GM12875 (cell line): ENCODE results near the gene PDIA4.

ENCODE experiments used
- H3K4me3 ChIP-seq: one replicate; pipeline ENCODE4 v1.5.1; 2011; ENCODE audit warnings: low read depth, low read length, control low read depth
- TF ChIP-seq, protein P1 (sequence below): IDR thresholded peaks from 2 replicates; pipeline ENCODE4 v1.5.1; 2011; ENCODE audit warnings: low read depth, mild to moderate bottlenecking, control low read depth, inconsistent platforms, low read length, moderate library complexity, borderline replicate concordance; ENCODE audit not compliant: insufficient read depth

Gene PDIA4

DNA sequence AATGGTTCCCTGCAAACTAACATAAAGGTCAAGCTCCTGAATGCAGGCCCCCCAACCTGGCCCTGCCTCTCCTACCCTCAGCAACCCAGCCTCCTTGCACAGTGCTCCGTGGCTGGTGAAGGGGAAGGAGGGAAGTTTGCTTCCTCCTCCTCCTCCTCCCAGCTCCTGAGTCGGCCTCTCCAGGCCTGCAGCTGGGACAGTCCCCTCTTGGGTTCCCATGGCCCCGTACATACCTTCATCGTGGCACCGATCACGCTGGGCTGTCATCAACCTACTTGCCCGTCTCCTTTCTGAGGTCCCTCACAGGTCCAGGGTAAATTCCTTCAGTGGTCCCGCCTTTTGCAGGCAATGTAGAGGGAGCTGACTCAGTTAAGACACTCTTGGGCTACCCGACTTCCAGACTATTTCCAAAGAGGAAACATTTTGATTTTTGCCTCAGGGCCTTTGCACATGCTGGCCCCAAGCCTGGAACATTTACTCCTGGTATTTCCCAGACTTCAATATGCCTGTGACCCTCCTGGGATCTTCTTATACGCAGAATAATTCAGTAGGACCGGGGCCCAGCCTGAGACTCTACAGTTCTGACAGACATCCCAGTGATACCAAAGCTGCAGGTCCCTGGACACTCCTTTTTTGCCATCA is 26.8 kb downstream of the PDIA4 start:
- H3K4me3 ChIP-seq: no peak overlapping the region
- TF ChIP-seq, protein P1, sequence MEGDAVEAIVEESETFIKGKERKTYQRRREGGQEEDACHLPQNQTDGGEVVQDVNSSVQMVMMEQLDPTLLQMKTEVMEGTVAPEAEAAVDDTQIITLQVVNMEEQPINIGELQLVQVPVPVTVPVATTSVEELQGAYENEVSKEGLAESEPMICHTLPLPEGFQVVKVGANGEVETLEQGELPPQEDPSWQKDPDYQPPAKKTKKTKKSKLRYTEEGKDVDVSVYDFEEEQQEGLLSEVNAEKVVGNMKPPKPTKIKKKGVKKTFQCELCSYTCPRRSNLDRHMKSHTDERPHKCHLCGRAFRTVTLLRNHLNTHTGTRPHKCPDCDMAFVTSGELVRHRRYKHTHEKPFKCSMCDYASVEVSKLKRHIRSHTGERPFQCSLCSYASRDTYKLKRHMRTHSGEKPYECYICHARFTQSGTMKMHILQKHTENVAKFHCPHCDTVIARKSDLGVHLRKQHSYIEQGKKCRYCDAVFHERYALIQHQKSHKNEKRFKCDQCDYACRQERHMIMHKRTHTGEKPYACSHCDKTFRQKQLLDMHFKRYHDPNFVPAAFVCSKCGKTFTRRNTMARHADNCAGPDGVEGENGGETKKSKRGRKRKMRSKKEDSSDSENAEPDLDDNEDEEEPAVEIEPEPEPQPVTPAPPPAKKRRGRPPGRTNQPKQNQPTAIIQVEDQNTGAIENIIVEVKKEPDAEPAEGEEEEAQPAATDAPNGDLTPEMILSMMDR: no peak

DNA sequence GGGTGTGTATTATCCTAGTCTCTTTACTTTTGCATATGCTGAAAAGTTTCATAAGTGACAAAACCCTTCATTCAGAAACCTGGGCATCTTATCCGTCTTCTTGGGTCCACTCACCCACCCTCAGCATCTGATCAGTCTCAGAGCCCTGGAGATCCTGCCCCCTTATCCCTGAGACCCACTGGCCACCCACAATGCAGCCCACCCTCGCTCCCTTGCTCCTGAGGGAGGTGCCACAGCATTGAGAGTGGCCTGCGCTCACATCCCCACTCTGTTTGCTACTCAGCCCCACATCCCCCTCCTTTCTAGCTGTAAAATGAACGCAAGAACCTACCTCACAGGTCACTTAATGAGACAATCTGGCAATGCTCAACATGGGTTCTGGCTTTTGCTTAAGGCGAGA is 27.3 kb downstream of the PDIA4 start:
- no peak overlapping the region for H3K4me3 ChIP-seq
- TF ChIP-seq, protein P1: no peak

DNA sequence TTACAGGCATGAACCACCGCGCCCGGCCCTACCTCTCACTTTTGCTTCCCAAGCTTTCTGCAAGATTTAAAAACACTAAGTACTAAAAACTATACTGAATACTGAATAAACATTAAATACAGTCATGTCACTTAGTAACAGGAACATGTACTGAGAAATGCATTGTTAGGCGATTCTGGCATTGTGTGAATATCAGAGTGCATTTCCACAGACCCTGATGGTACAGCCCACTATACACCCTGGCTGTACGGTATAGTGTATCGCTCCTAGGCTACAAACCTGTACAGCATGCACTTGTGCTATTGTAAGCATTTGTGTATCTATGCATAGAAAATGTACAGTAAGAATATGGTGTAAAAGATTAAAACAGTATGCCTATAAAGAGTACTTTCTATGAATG is 29.1 kb downstream of the PDIA4 start:
- TF ChIP-seq, protein P1: no peak
- no peak overlapping the region for H3K4me3 ChIP-seq

DNA sequence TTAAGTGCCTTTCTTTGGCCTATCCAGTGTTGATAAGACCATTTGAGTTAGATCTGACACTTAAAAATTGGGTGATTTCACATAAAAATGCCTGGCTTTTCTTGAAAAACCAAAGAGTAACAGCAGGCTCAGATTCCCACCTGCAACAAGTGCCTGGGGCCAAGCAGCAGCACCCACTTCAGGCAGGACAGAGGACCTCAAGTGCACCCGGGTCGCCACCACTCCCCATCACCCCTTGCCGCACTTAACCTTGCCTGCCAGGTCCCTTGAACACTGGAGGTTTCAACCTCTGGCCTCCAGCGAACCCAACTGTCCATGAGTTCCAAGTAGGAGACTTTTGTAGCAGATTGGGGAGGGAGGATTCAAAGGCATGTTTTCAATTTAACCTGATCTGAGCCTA is 30.8 kb downstream of the PDIA4 start:
- no peak overlapping the region for H3K4me3 ChIP-seq
- TF ChIP-seq, protein P1: no peak

DNA sequence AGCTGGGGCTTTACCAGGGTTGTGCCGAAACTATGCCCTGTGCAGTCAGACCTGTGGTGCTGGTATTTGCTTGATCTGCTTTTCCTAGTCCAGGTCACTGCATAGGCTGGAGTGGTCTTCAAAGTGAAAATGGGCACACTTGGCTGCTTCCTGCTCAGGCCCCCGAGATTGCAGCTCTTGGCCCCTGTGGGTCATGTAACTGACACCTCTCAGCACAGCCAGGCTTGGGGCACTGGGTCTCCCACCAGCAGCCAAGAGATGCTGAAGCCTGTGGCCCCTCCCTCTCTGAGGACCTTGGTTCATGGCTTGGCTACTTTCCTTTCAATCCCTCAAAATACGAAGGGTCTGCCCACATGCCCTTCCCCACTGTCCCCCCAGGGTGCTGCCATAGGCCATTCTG is 33.7 kb downstream of the PDIA4 start:
- TF ChIP-seq, protein P1: no peak
- no peak overlapping the region for H3K4me3 ChIP-seq

DNA sequence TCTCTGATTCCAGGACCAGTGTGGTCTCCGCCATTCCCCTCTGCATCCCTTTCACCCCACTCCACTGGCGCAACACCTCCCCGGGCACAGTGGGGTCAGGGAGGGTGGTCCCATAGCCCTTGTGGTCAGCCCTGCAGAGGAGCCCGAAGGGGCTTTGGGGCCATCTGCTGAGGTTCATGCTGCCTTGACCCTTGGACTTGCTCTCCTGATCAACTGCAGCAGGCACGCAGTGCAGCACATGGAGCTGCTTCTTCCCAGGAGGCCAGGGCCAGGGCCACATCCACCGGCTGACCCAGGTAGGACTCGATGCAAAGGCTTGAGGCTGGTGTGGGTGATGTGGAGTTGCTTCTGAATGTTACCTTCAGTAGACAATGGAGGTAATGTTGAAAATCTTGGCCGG is 35.1 kb downstream of the PDIA4 start:
- TF ChIP-seq, protein P1: no peak
- no peak overlapping the region for H3K4me3 ChIP-seq

DNA sequence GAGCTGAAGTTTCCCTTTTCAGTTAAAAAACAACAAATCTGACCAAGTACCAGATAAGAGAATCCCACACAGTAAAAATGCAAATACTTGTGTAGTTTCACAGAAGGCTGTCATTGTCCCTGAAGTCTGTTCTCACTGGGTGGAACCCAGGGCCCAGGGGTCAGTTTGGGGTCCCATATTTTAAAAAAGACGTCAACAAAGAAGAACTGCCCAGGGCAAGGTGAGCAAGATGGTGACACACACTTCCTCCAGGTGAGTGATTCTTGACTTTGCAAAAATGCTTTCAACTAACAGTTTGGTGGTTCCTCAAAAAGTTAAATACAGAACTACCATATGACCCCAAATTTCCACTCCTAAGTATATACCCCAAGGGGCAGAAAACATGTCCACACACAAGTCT is 36.8 kb downstream of the PDIA4 start:
- no peak overlapping the region for H3K4me3 ChIP-seq

More for the DNA sequence above, 36.8 kb downstream of the PDIA4 start:
- TF ChIP-seq, protein P1: no peak
